ENCODE measurements around the gene AFF2.

The AFF2 gene

GRCh38 chrX:148691456-148691855, 191.0 kb downstream of the AFF2 start:
- Histone ChIP-seq H3K9ac (ENCODE audit: low read length) (no peak overlapping the region), H3K27me3 (replicated peaks; ENCODE audit: control insufficient read depth, insufficient read depth, low read length) (no peaks in the 10 kb centered on the region), H3K36me3 (ENCODE audit: control insufficient read depth, insufficient read depth, low read length, severe bottlenecking) (no peaks in the 10 kb centered on the region), H3K9me3 (ENCODE audit: control insufficient read depth, low read length) (no peaks in the 10 kb centered on the region), H3K4me1 (ENCODE audit: control insufficient read depth, insufficient read depth, low read length) (no peaks in the 10 kb centered on the region), H3K4me3 (ENCODE audit: low read length) (no peak overlapping the region)
- DNase-seq (ENCODE audit: low read depth): no peak

- no peak overlapping the region for H3K4me3 ChIP-seq (ENCODE audit: low read length)
- H3K9me3 ChIP-seq (ENCODE audit: control insufficient read depth, low read length): no peaks in the 10 kb centered on the region
- H3K9ac ChIP-seq (ENCODE audit: low read length): no peak overlapping the region
- no peaks in the 10 kb centered on the region for H3K4me1 ChIP-seq (ENCODE audit: control insufficient read depth, insufficient read depth, low read length)
- DNase-seq (ENCODE audit: low read depth): no peak
- no peaks in the 10 kb centered on the region for H3K36me3 ChIP-seq (ENCODE audit: control insufficient read depth, insufficient read depth, low read length, severe bottlenecking)
- H3K27me3 ChIP-seq (replicated peaks; ENCODE audit: control insufficient read depth, insufficient read depth, low read length): no peaks in the 10 kb centered on the region
Observed at GRCh38 chrX:148695255-148695654, 194.8 kb downstream of the AFF2 start.

- Histone ChIP-seq H3K4me1 (ENCODE audit: control insufficient read depth, insufficient read depth, low read length) (no peaks in the 10 kb centered on the region), H3K27me3 (replicated peaks; ENCODE audit: control insufficient read depth, insufficient read depth, low read length) (no peaks in the 10 kb centered on the region), H3K4me3 (ENCODE audit: low read length) (no peak overlapping the region), H3K9me3 (ENCODE audit: control insufficient read depth, low read length) (no peaks in the 10 kb centered on the region), H3K9ac (ENCODE audit: low read length) (no peak overlapping the region), H3K36me3 (ENCODE audit: control insufficient read depth, insufficient read depth, low read length, severe bottlenecking) (no peaks in the 10 kb centered on the region)
- DNase-seq (ENCODE audit: low read depth): no peak
Observed at GRCh38 chrX:148698221-148698620, 197.8 kb downstream of the AFF2 start.

GRCh38 chrX:148700021-148700420, 199.6 kb downstream of the AFF2 start:
- Histone ChIP-seq H3K9me3 (ENCODE audit: control insufficient read depth, low read length) (no peaks in the 10 kb centered on the region), H3K4me1 (ENCODE audit: control insufficient read depth, insufficient read depth, low read length) (no peaks in the 10 kb centered on the region), H3K36me3 (ENCODE audit: control insufficient read depth, insufficient read depth, low read length, severe bottlenecking) (no peaks in the 10 kb centered on the region), H3K27me3 (replicated peaks; ENCODE audit: control insufficient read depth, insufficient read depth, low read length) (no peaks in the 10 kb centered on the region), H3K9ac (ENCODE audit: low read length) (no peak overlapping the region), H3K4me3 (ENCODE audit: low read length) (no peak overlapping the region)
- DNase-seq (ENCODE audit: low read depth): no peak

GRCh38 chrX:148713981-148714380, 213.6 kb downstream of the AFF2 start:
- H3K36me3 ChIP-seq (ENCODE audit: control insufficient read depth, insufficient read depth, low read length, severe bottlenecking): no peaks in the 10 kb centered on the region
- no peak for DNase-seq (ENCODE audit: low read depth)
- no peaks in the 10 kb centered on the region for H3K27me3 ChIP-seq (replicated peaks; ENCODE audit: control insufficient read depth, insufficient read depth, low read length)
- no peak overlapping the region for H3K9ac ChIP-seq (ENCODE audit: low read length)
- H3K4me3 ChIP-seq (ENCODE audit: low read length): no peak overlapping the region
- H3K9me3 ChIP-seq (ENCODE audit: control insufficient read depth, low read length): no peaks in the 10 kb centered on the region
- H3K4me1 ChIP-seq (ENCODE audit: control insufficient read depth, insufficient read depth, low read length): no peaks in the 10 kb centered on the region

GRCh38 chrX:148715361-148715760, 214.9 kb downstream of the AFF2 start:
- H3K4me1 ChIP-seq (ENCODE audit: control insufficient read depth, insufficient read depth, low read length): no peaks in the 10 kb centered on the region
- DNase-seq (ENCODE audit: low read depth): no peak

GRCh38 chrX:148722966-148723365, 222.5 kb downstream of the AFF2 start:
- DNase-seq (ENCODE audit: low read depth): no peak
- Histone ChIP-seq H3K9ac (ENCODE audit: low read length) (no peak overlapping the region), H3K9me3 (ENCODE audit: control insufficient read depth, low read length) (no peaks in the 10 kb centered on the region), H3K4me3 (ENCODE audit: low read length) (no peak overlapping the region), H3K4me1 (ENCODE audit: control insufficient read depth, insufficient read depth, low read length) (no peaks in the 10 kb centered on the region), H3K27me3 (replicated peaks; ENCODE audit: control insufficient read depth, insufficient read depth, low read length) (no peaks in the 10 kb centered on the region), H3K36me3 (ENCODE audit: control insufficient read depth, insufficient read depth, low read length, severe bottlenecking) (no peaks in the 10 kb centered on the region)

More at GRCh38 chrX:148715361-148715760, 214.9 kb downstream of the AFF2 start:
- Histone ChIP-seq H3K9me3 (ENCODE audit: control insufficient read depth, low read length) (no peaks in the 10 kb centered on the region), H3K9ac (ENCODE audit: low read length) (no peak overlapping the region), H3K36me3 (ENCODE audit: control insufficient read depth, insufficient read depth, low read length, severe bottlenecking) (no peaks in the 10 kb centered on the region), H3K27me3 (replicated peaks; ENCODE audit: control insufficient read depth, insufficient read depth, low read length) (no peaks in the 10 kb centered on the region), H3K4me3 (ENCODE audit: low read length) (no peak overlapping the region)

GRCh38 chrX:148723551-148723950, 223.1 kb downstream of the AFF2 start:
- Histone ChIP-seq H3K36me3 (ENCODE audit: control insufficient read depth, insufficient read depth, low read length, severe bottlenecking) (no peaks in the 10 kb centered on the region), H3K4me3 (ENCODE audit: low read length) (no peak overlapping the region), H3K9ac (ENCODE audit: low read length) (no peak overlapping the region), H3K9me3 (ENCODE audit: control insufficient read depth, low read length) (no peaks in the 10 kb centered on the region), H3K4me1 (ENCODE audit: control insufficient read depth, insufficient read depth, low read length) (no peaks in the 10 kb centered on the region), H3K27me3 (replicated peaks; ENCODE audit: control insufficient read depth, insufficient read depth, low read length) (no peaks in the 10 kb centered on the region)
- DNase-seq (ENCODE audit: low read depth): no peak

- no peak overlapping the region for H3K9ac ChIP-seq (ENCODE audit: low read length)
- H3K27me3 ChIP-seq (replicated peaks; ENCODE audit: control insufficient read depth, insufficient read depth, low read length): no peaks in the 10 kb centered on the region
- no peak overlapping the region for H3K4me3 ChIP-seq (ENCODE audit: low read length)
- DNase-seq (ENCODE audit: low read depth): no peak
- no peaks in the 10 kb centered on the region for H3K4me1 ChIP-seq (ENCODE audit: control insufficient read depth, insufficient read depth, low read length)
- H3K9me3 ChIP-seq (ENCODE audit: control insufficient read depth, low read length): no peaks in the 10 kb centered on the region
- no peaks in the 10 kb centered on the region for H3K36me3 ChIP-seq (ENCODE audit: control insufficient read depth, insufficient read depth, low read length, severe bottlenecking)
Observed at GRCh38 chrX:148728901-148729300, 228.5 kb downstream of the AFF2 start.

- Histone ChIP-seq H3K4me1 (ENCODE audit: control insufficient read depth, insufficient read depth, low read length) (no peaks in the 10 kb centered on the region), H3K27me3 (replicated peaks; ENCODE audit: control insufficient read depth, insufficient read depth, low read length) (no peaks in the 10 kb centered on the region), H3K4me3 (ENCODE audit: low read length) (no peak overlapping the region), H3K9ac (ENCODE audit: low read length) (no peak overlapping the region), H3K9me3 (ENCODE audit: control insufficient read depth, low read length) (no peaks in the 10 kb centered on the region), H3K36me3 (ENCODE audit: control insufficient read depth, insufficient read depth, low read length, severe bottlenecking) (no peaks in the 10 kb centered on the region)
- DNase-seq (ENCODE audit: low read depth): no peak
Observed at GRCh38 chrX:148732743-148733142, 232.3 kb downstream of the AFF2 start.

GRCh38 chrX:148741441-148741840, 241.0 kb downstream of the AFF2 start:
- H3K4me1 ChIP-seq (ENCODE audit: control insufficient read depth, insufficient read depth, low read length): no peaks in the 10 kb centered on the region
- DNase-seq (ENCODE audit: low read depth): no peak
- no peaks in the 10 kb centered on the region for H3K9me3 ChIP-seq (ENCODE audit: control insufficient read depth, low read length)
- no peaks in the 10 kb centered on the region for H3K36me3 ChIP-seq (ENCODE audit: control insufficient read depth, insufficient read depth, low read length, severe bottlenecking)
- no peak overlapping the region for H3K4me3 ChIP-seq (ENCODE audit: low read length)
- no peaks in the 10 kb centered on the region for H3K27me3 ChIP-seq (replicated peaks; ENCODE audit: control insufficient read depth, insufficient read depth, low read length)
- no peak overlapping the region for H3K9ac ChIP-seq (ENCODE audit: low read length)

- no peak for DNase-seq (ENCODE audit: low read depth)
- no peak overlapping the region for H3K9ac ChIP-seq (ENCODE audit: low read length)
- no peaks in the 10 kb centered on the region for H3K4me1 ChIP-seq (ENCODE audit: control insufficient read depth, insufficient read depth, low read length)
- H3K4me3 ChIP-seq (ENCODE audit: low read length): no peak overlapping the region
- no peaks in the 10 kb centered on the region for H3K27me3 ChIP-seq (replicated peaks; ENCODE audit: control insufficient read depth, insufficient read depth, low read length)
- no peaks in the 10 kb centered on the region for H3K36me3 ChIP-seq (ENCODE audit: control insufficient read depth, insufficient read depth, low read length, severe bottlenecking)
- no peaks in the 10 kb centered on the region for H3K9me3 ChIP-seq (ENCODE audit: control insufficient read depth, low read length)
Observed at GRCh38 chrX:148755111-148755510, 254.7 kb downstream of the AFF2 start.

Measured in adipocyte (in vitro differentiated cells).